ENCODE data around the gene ANKRD17. TPM values are rescaled to one million over a fixed set of nuclear protein-coding genes. Genes with fewer than 3 reads are reported as not detected.

ANKRD17 gene
- total and polyA plus RNA-seq, 2 of the 4 experiments (the other 2 are of a cell fraction), result 28.5 to 75.3 TPM

GRCh38 chr4:73133784-73134183, 124.8 kb downstream of the ANKRD17 start:
- Histone ChIP-seq H3K4me2 (ENCODE audit: low read depth, low read length) (no peak overlapping the region), H3K27ac (ENCODE audit: insufficient read depth, low read length) (no peak overlapping the region), H3K4me3 (ENCODE audit: insufficient read depth, low read depth, low read length) (no peak overlapping the region), H4K5ac (ENCODE audit: low read depth, low read length) (no peak overlapping the region), H3K23ac (ENCODE audit: low read depth, low read length) (no peak overlapping the region), H3K18ac (ENCODE audit: low read depth, low read length) (no peak overlapping the region), H3K36me3 (ENCODE audit: control insufficient read depth, insufficient read depth, low read length) (peaks cover 14% of the 10 kb centered on the region), H3K9me3 (ENCODE audit: control insufficient read depth, insufficient read depth, low read length) (no peaks in the 10 kb centered on the region), H3K9me1 (ENCODE audit: insufficient read depth, low read length) (0 out of 2 replicates have a peak, but pooled peaks cover 3% of the 10 kb centered on the region), H2AK5ac (ENCODE audit: low read depth, low read length) (no peak overlapping the region), H2BK15ac (ENCODE audit: low read depth, low read length) (no peak overlapping the region), H4K91ac (ENCODE audit: insufficient read depth, low read depth, low read length) (no peak overlapping the region), H3K56ac (ENCODE audit: extremely low read depth, insufficient read depth, low read length) (no peak overlapping the region), H3K9ac (ENCODE audit: low read depth, low read length) (no peak overlapping the region), H4K8ac (ENCODE audit: low read depth in 2 of 2, low read length in 2 of 2) (no peak overlapping the region), H2AFZ (replicated peaks; ENCODE audit: low read length, poor library complexity) (no peak overlapping the region), H3K27me3 (ENCODE audit: control insufficient read depth, insufficient read depth, low read length) (no peaks in the 10 kb centered on the region), H3K4me1 (ENCODE audit: control insufficient read depth, insufficient read depth, low read length) (no peaks in the 10 kb centered on the region), H3K4ac (ENCODE audit: low read depth, low read length) (no peak overlapping the region), H3K14ac (replicated peaks; ENCODE audit: low read depth, low read length) (no peak overlapping the region), H3K79me1 (ENCODE audit: low read depth in 1 of 2, low read length in 2 of 2) (peaks cover 12 to 19% of the 10 kb centered on the region in 2 experiments; a peak in 3 of 4 replicates), H2BK20ac (ENCODE audit: low read depth, low read length) (no peak overlapping the region), H4K20me1 (ENCODE audit: insufficient read depth, low read length) (no peaks in the 10 kb centered on the region), H2BK120ac (ENCODE audit: low read depth, low read length) (no peak overlapping the region), H2AK9ac (replicated peaks; ENCODE audit: low read depth, low read length, poor library complexity) (no peak overlapping the region), H2BK5ac (ENCODE audit: low read depth, low read length, poor library complexity, severe bottlenecking) (no peak overlapping the region)
- ChIA-PET CTCF (interaction anchor here (0.6 kb wide), 1 partner anchor 175 kb away, joined by 3 read pairs; no protein-coding TSS in a partner anchor), POLR2A (ENCODE audit: unreplicated experiment) (no interaction called here)
- TF ChIP-seq CEBPB (IDR thresholded peaks at IDR 0.05; ENCODE audit: low read depth, low read length), result no peak
- dilution Hi-C loops (cut with HindIII; ENCODE audit: low sequenced_read_pairs, unreplicated experiment) (no loop called here), in situ Hi-C loops (cut with MboI; ENCODE audit: low sequenced_read_pairs) (no loop called here), intact Hi-C loops (cut with micrococcal nuclease) (no loop called here)
- DNase-seq (no peak), ATAC-seq (ENCODE audit: low read depth) (no peak)
- no TSS peak for BruUV-seq (replicated peaks)
- no CpG with 5 or more reads among the region's 1 CpG for WGBS, 2 experiments (ENCODE audit: extremely low coverage in 2 of 2, insufficient read length in 1 of 2)

Data from IMR-90 (cell line).